Measurements from ENCODE around the gene KRT86.

The KRT86 gene

GRCh38 chr12:52317468-52318052 lies 43.1 kb downstream of the KRT86 start:
- H3K27me3 ChIP-seq (replicated peaks; ENCODE audit: insufficient read depth, low read length), result peaks cover 81% of the 10 kb centered on the region
- TF ChIP-seq, protein P1, sequence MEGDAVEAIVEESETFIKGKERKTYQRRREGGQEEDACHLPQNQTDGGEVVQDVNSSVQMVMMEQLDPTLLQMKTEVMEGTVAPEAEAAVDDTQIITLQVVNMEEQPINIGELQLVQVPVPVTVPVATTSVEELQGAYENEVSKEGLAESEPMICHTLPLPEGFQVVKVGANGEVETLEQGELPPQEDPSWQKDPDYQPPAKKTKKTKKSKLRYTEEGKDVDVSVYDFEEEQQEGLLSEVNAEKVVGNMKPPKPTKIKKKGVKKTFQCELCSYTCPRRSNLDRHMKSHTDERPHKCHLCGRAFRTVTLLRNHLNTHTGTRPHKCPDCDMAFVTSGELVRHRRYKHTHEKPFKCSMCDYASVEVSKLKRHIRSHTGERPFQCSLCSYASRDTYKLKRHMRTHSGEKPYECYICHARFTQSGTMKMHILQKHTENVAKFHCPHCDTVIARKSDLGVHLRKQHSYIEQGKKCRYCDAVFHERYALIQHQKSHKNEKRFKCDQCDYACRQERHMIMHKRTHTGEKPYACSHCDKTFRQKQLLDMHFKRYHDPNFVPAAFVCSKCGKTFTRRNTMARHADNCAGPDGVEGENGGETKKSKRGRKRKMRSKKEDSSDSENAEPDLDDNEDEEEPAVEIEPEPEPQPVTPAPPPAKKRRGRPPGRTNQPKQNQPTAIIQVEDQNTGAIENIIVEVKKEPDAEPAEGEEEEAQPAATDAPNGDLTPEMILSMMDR (IDR thresholded peaks at IDR 0.05; ENCODE audit: low read length), result no peak
- TF ChIP-seq EZH2 (optimal IDR thresholded peaks at IDR 0.05; ENCODE audit: low read depth, low read length) (no peak), EZH2phosphoT487 (IDR thresholded peaks at IDR 0.05; ENCODE audit: low read length) (no peak)
- H3K9ac ChIP-seq (ENCODE audit: low read length), result no peak overlapping the region
- H3K9me3 ChIP-seq (replicated peaks; ENCODE audit: insufficient read depth, low read length), result no peaks in the 10 kb centered on the region
- H4K20me1 ChIP-seq (ENCODE audit: insufficient read depth, low read length), result no peaks in the 10 kb centered on the region
- H3K9me2 ChIP-seq (replicated peaks; ENCODE audit: insufficient read depth, low read length), result no peaks in the 10 kb centered on the region
- no peak for DNase-seq
- no peak overlapping the region for H3K4me2 ChIP-seq (ENCODE audit: low read depth, low read length)
- no peak overlapping the region for H3K4me3 ChIP-seq (ENCODE audit: low read length)
- H3F3A ChIP-seq (ENCODE audit: insufficient read depth, low read length), result no peaks in the 10 kb centered on the region
- no peaks in the 10 kb centered on the region for H3K36me3 ChIP-seq (replicated peaks; ENCODE audit: insufficient read depth, low read length)
- H3K4me1 ChIP-seq (ENCODE audit: low read length), result no peaks in the 10 kb centered on the region
- H3K79me2 ChIP-seq (ENCODE audit: low read length), result no peaks in the 10 kb centered on the region
- H3K27ac ChIP-seq (ENCODE audit: low read length), result no peak overlapping the region
- H2AFZ ChIP-seq (ENCODE audit: low read length), result no peak overlapping the region

DNA sequence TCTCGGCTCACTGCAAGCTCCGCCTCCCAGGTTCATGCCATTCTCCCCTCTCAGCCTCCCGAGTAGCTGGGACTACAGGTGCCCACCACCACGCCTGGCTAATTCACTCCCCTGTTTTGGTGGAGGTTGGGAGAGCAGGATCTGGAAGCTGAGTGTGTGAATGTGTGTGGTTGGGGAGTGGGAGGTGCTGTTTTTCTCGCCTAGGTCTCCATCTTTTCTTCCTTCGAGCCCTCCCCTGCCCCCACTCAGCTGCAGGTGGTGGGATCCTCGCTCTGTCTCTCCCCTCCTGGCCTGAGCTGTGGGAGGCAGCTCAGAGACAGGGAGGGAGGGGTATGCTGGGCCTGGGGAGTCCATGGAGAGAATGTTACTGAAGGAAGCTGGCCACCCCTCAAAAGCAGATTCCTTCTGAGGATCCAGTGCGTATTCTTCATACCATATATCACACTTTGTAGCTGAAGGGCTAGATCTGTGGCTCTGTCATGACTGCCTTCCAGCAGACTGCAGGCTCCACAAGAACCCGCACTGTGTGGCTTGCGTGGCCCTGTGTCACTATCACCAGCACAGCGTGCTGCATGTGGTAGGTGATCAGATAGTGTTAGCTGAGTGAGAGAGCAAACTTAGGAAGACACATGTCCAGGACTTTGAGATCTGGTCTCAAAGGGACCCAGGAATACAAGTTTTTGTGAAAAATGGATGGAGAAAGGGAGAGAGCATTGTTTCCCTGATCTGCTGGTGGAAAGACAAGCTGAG lies 44.0 kb downstream of the KRT86 start:
- H3K27me3 ChIP-seq (replicated peaks; ENCODE audit: insufficient read depth, low read length), result peaks cover 85% of the 10 kb centered on the region
- no peak overlapping the region for H2AFZ ChIP-seq (ENCODE audit: low read length)
- no peaks in the 10 kb centered on the region for H3K36me3 ChIP-seq (replicated peaks; ENCODE audit: insufficient read depth, low read length)
- DNase-seq, result no peak
- TF ChIP-seq, protein P1 (IDR thresholded peaks at IDR 0.05; ENCODE audit: low read length), result no peak
- TF ChIP-seq EZH2 (optimal IDR thresholded peaks at IDR 0.05; ENCODE audit: low read depth, low read length) (no peak), EZH2phosphoT487 (IDR thresholded peaks at IDR 0.05; ENCODE audit: low read length) (no peak)
- H4K20me1 ChIP-seq (ENCODE audit: insufficient read depth, low read length), result no peaks in the 10 kb centered on the region
- no peak overlapping the region for H3K27ac ChIP-seq (ENCODE audit: low read length)
- H3K9me2 ChIP-seq (replicated peaks; ENCODE audit: insufficient read depth, low read length), result no peaks in the 10 kb centered on the region
- H3K9ac ChIP-seq (ENCODE audit: low read length), result no peak overlapping the region
- no peak overlapping the region for H3K4me3 ChIP-seq (ENCODE audit: low read length)
- H3K4me2 ChIP-seq (ENCODE audit: low read depth, low read length), result no peak overlapping the region
- no peaks in the 10 kb centered on the region for H3K79me2 ChIP-seq (ENCODE audit: low read length)
- no peaks in the 10 kb centered on the region for H3K9me3 ChIP-seq (replicated peaks; ENCODE audit: insufficient read depth, low read length)
- no peaks in the 10 kb centered on the region for H3K4me1 ChIP-seq (ENCODE audit: low read length)
- no peaks in the 10 kb centered on the region for H3F3A ChIP-seq (ENCODE audit: insufficient read depth, low read length)

- TF ChIP-seq EZH2 (optimal IDR thresholded peaks at IDR 0.05; ENCODE audit: low read depth, low read length) (no peak), EZH2phosphoT487 (IDR thresholded peaks at IDR 0.05; ENCODE audit: low read length) (no peak)
- TF ChIP-seq, protein P1 (IDR thresholded peaks at IDR 0.05; ENCODE audit: low read length), result 0 out of 2 replicates have a peak, but pooled peaks have one; percentile 5
- no peaks in the 10 kb centered on the region for H4K20me1 ChIP-seq (ENCODE audit: insufficient read depth, low read length)
- no peaks in the 10 kb centered on the region for H3K79me2 ChIP-seq (ENCODE audit: low read length)
- no peak overlapping the region for H3K4me3 ChIP-seq (ENCODE audit: low read length)
- no peak overlapping the region for H3K27ac ChIP-seq (ENCODE audit: low read length)
- H3K36me3 ChIP-seq (replicated peaks; ENCODE audit: insufficient read depth, low read length), result no peaks in the 10 kb centered on the region
- H3K9me3 ChIP-seq (replicated peaks; ENCODE audit: insufficient read depth, low read length), result no peaks in the 10 kb centered on the region
- no peaks in the 10 kb centered on the region for H3K9me2 ChIP-seq (replicated peaks; ENCODE audit: insufficient read depth, low read length)
- no peaks in the 10 kb centered on the region for H3K4me1 ChIP-seq (ENCODE audit: low read length)
- H3K4me2 ChIP-seq (ENCODE audit: low read depth, low read length), result no peak overlapping the region
- no peak overlapping the region for H2AFZ ChIP-seq (ENCODE audit: low read length)
- peak; percentile 39 for DNase-seq
- no peak overlapping the region for H3K9ac ChIP-seq (ENCODE audit: low read length)
- H3K27me3 ChIP-seq (replicated peaks; ENCODE audit: insufficient read depth, low read length), result peaks cover 82% of the 10 kb centered on the region
- no peaks in the 10 kb centered on the region for H3F3A ChIP-seq (ENCODE audit: insufficient read depth, low read length)
Observed at GRCh38 chr12:52319097-52319496, 44.7 kb downstream of the KRT86 start.

Data from MM.1S (cell line).